H1 (cell line): ENCODE results near the gene GRIK1. TPM values are rescaled to one million over a fixed set of nuclear protein-coding genes. Genes with fewer than 3 reads are reported as not detected.

Source experiments
- ASH2L ChIP-seq: fragments of 200-600, 300-600 bp; sonication (generic); IDR thresholded peaks from one replicate; pipeline ENCODE4 v1.7.1; 2017; ENCODE audit warnings: low read length
- GABPA ChIP-seq: IDR thresholded peaks from 2 replicates; pipeline ENCODE4 v1.6.1; 2011; ENCODE audit warnings: mild to moderate bottlenecking, low read length, moderate library complexity, borderline replicate concordance; ENCODE audit not compliant: insufficient read depth
- PHF8 ChIP-seq: fragments of 200-600 bp; sonication (generic); conservative IDR thresholded peaks from 2 replicates; pipeline ENCODE4 v1.7.1; 2012; ENCODE audit warnings: low read depth, mild to moderate bottlenecking, inconsistent platforms, low read length, moderate library complexity
- polyA plus RNA-seq, 7 experiments: library from polyadenylated mRNA; depleted of rRNA in 3 of 7; stranded (reverse) in 5 of 7; unstranded in 2 of 7; fragments of >200 nt in 5 of 7; fragments of 200-250 nt in 2 of 7; gene quantifications; 1 replicate in 5 of 7; 2 replicates in 1 of 7; 4 replicates in 1 of 7; pipeline versions ENCODE4 v1.2.1 to v1.2.3, GENCODE V29; 2011 to 2013; ENCODE audit warnings: missing spikeins in 2 of 7, mixed read lengths in 2 of 7
- total RNA-seq: library from RNA; stranded (reverse); fragmentation: NEBNext Ultra II Directional; extraction: Animal tissue kit (Norgen Biotek cat#: 25700); gene quantifications from 2 replicates; pipeline ENCODE4 v1.2.1, GENCODE V29; 2021

The GRIK1 gene
- total and polyA plus RNA-seq, 2 of the 8 experiments (the other 6 are each of a cell fraction or from before 2014, with no cell fraction given): 0.11 to 0.32 TPM

- TF ChIP-seq PHF8: no peak
- TF ChIP-seq ASH2L: no peak
- no peak for TF ChIP-seq GABPA
These were observed 259.5 kb downstream of the GRIK1 start (continued) for GRCh38 chr21:29680273-29680672.
